ENCODE results near the gene MFSD11. TPM values are rescaled to one million over a fixed set of nuclear protein-coding genes. Genes with fewer than 3 reads are reported as not detected.
A peak's percentile ranks its signal among the peaks of the same experiment; 100 is the strongest.

The MFSD11 gene
- total RNA-seq, 1 donor from 2014 or later, result 21.4 TPM

- H3K27me3 ChIP-seq (ENCODE audit: low read depth), result no peaks in the 10 kb centered on the region
- H3K36me3 ChIP-seq, result peaks cover 54% of the 10 kb centered on the region
- H3K4me1 ChIP-seq, result peaks cover 30% of the 10 kb centered on the region
- peak overlapping the region; percentile 60 for H3K27ac ChIP-seq (replicated peaks)
- intact Hi-C loops (cut with micrococcal nuclease), result no loop called here
- DNase-seq, result no peak
- H3K9me3 ChIP-seq (replicated peaks), result no peaks in the 10 kb centered on the region
- H3K4me3 ChIP-seq, result no peak overlapping the region
- TF ChIP-seq CTCF (IDR thresholded peaks at IDR 0.05; ENCODE audit: borderline replicate concordance), result no peak
Observed at GRCh38 chr17:76753061-76753961, 15.4 kb downstream of the MFSD11 start.

DNA sequence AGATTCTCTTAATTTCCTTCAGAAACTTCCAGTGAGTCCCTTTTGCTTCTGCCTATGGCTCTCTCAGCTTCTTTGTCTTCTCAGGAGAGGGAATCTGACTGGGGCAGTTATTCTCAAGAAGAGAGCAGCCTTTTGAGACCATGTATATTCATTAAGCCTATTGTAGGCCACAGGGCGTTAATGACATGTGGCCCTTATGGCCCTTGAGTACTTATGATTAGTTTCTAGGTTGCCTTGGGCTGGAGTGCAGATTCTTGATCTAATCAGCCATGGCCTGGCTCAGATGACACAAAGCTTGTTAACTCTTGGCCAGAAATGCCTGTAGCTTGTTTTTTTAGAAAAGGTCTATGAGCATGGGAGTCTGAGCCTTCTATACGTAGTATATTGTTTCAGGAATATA lies 17.4 kb downstream of the MFSD11 start:
- H3K27me3 ChIP-seq (ENCODE audit: low read depth), result no peaks in the 10 kb centered on the region
- no peak for DNase-seq
- H3K4me3 ChIP-seq, result no peak overlapping the region
- no peak for TF ChIP-seq CTCF (IDR thresholded peaks at IDR 0.05; ENCODE audit: borderline replicate concordance)
- peak overlapping the region; percentile 56 for H3K27ac ChIP-seq (replicated peaks)
- peaks cover 54% of the 10 kb centered on the region for H3K36me3 ChIP-seq
- intact Hi-C loops (cut with micrococcal nuclease), result no loop called here
- H3K4me1 ChIP-seq, result peaks cover 21% of the 10 kb centered on the region
- no peaks in the 10 kb centered on the region for H3K9me3 ChIP-seq (replicated peaks)

- intact Hi-C loops (cut with micrococcal nuclease), result no loop called here
- no peak for TF ChIP-seq CTCF (IDR thresholded peaks at IDR 0.05; ENCODE audit: borderline replicate concordance)
- H3K36me3 ChIP-seq, result peaks cover 61% of the 10 kb centered on the region
Observed at GRCh38 chr17:76757256-76757655, 19.3 kb downstream of the MFSD11 start.

DNA sequence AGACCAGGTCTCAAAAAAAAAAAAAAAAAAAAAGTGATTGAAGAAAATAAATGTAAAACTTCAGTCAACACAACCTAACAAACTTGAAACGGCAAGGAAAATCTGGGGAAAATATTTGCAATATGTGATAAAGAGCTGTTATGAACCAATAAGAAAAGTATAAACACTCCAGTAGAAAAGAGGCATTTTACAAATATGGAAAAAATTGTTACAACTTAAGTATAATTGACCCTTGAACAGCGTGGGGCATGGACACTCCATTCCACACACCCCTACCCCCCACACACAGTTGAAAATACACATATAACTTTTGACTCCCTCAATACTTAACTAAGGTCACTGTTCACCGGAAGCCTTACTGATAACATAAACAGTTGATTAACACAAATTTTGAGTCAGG lies 20.7 kb downstream of the MFSD11 start:
- Histone ChIP-seq H3K9me3 (replicated peaks) (no peaks in the 10 kb centered on the region), H3K4me1 (peaks cover 8% of the 10 kb centered on the region), H3K4me3 (no peak overlapping the region), H3K27ac (replicated peaks) (no peak overlapping the region), H3K27me3 (ENCODE audit: low read depth) (no peaks in the 10 kb centered on the region), H3K36me3 (peaks cover 61% of the 10 kb centered on the region)
- TF ChIP-seq CTCF (IDR thresholded peaks at IDR 0.05; ENCODE audit: borderline replicate concordance), result no peak
- intact Hi-C loops (cut with micrococcal nuclease), result no loop called here
- DNase-seq, result no peak

More at GRCh38 chr17:76757256-76757655, 19.3 kb downstream of the MFSD11 start:
- no peaks in the 10 kb centered on the region for H3K27me3 ChIP-seq (ENCODE audit: low read depth)
- peaks cover 20% of the 10 kb centered on the region for H3K4me1 ChIP-seq
- no peak overlapping the region for H3K4me3 ChIP-seq
- no peak overlapping the region for H3K27ac ChIP-seq (replicated peaks)
- no peak for DNase-seq
- no peaks in the 10 kb centered on the region for H3K9me3 ChIP-seq (replicated peaks)

- TF ChIP-seq CTCF (IDR thresholded peaks at IDR 0.05; ENCODE audit: borderline replicate concordance), result no peak
- H3K9me3 ChIP-seq (replicated peaks), result no peaks in the 10 kb centered on the region
- H3K36me3 ChIP-seq, result peaks cover 92% of the 10 kb centered on the region
- intact Hi-C loops (cut with micrococcal nuclease), result no loop called here
- no peak overlapping the region for H3K4me3 ChIP-seq
- peaks cover 13% of the 10 kb centered on the region for H3K4me1 ChIP-seq
- peak overlapping the region; percentile 56 for H3K27ac ChIP-seq (replicated peaks)
- no peaks in the 10 kb centered on the region for H3K27me3 ChIP-seq (ENCODE audit: low read depth)
- DNase-seq, result no peak
Observed at GRCh38 chr17:76772842-76773525, 35.1 kb downstream of the MFSD11 start.
